Activated naive CD4-positive, alpha-beta T cell treated with anti-CD3 and anti-CD28 coated beads, Interleukin-2, amount 50 U/mL, for 72 hours (primary cell): Measurements from ENCODE around the gene ACTR3. TPM values are rescaled to one million over a fixed set of nuclear protein-coding genes. Genes with fewer than 3 reads are reported as not detected.
"Not testable (repeated sequence)": the region's sequence is repeated elsewhere in the genome, so short reads cannot be mapped to it uniquely, and the experiment has no call there.

Source experiments
- ATAC-seq, 2 donors: fragments of 150-1000 bp; cut with Tn5 transposase; 2 replicates each; pipeline ENCODE4 v1.10.0; 2021; ENCODE audit warnings: mild to moderate bottlenecking in 2 of 2, moderate library complexity in 2 of 2
- DNase-seq, 2 donors: peaks; one replicate each; pipeline ENCODE4 v3.0.0; 2021 to 2022; ENCODE audit warnings: low spot score in 2 of 2
- H3K27ac Mint-ChIP-seq, 2 donors: one replicate each; pipeline ENCODE4 v1.8.0; 2022; ENCODE audit warnings: mild to moderate bottlenecking in 2 of 2, mixed read lengths in 2 of 2
- H3K36me3 Mint-ChIP-seq, 2 donors: one replicate each; pipeline ENCODE4 v1.8.0; 2022; ENCODE audit warnings: mixed read lengths in 2 of 2
- H3K9me3 Mint-ChIP-seq, 2 donors: one replicate each; pipeline ENCODE4 v1.8.0; 2022; ENCODE audit warnings: mixed read lengths in 2 of 2
- total RNA-seq, 2 donors: library from RNA; stranded (reverse); gene quantifications; one replicate each; pipeline ENCODE4 v1.2.3, GENCODE V29; 2022

The ACTR3 gene
- total RNA-seq, result 100 to 1,000 TPM; 520 to 570 TPM

DNA sequence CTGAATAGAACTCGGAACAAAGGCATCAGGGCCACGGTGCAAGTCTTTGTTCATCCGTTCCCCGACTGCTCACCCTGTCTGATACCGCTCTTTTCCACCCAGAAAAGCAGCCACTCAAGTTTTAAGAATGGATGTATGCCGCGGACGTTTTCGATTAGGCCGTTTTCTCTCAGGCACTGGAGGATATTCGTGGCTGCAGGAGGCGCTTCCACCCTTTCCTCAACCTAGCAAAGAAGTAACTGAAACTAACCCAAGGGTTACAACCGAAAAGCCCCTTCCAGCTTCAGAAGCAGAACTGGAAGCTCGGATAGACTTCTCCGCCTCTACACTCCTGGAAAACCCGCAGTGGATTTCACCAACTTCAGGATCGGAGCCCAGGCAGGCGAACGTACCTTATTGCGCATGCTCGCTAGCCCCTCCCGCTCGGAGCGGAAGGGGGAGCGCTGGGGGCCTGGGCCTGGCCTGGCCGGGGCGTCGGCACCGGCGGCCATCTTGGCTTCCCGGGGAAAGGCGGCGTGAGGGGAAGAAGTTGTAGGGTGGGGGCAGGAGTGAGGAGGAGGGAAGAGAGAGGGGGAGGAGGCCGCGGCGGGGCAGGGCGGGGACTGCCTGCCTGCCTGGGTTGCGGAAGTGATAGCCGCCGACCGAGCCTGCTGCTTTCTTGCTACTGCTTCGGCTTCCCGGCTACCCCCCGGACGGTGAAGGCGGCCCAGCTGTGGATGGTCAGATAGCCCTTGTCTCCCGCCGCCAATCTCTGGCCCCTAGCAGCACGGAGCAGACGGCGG, at the start of gene ACTR3:
Gene ACTR3, plus strand, starts transcription at position 619 of the 782 bp plus-strand sequence. CDS start 191 bp downstream, outside the sequence.
- DNase-seq (peak; percentile 98 to 99), ATAC-seq (peak; percentile 72 to 86)
- Mint-ChIP-seq H3K9me3 (no peaks in the 10 kb centered on the region), H3K36me3 (peaks cover 39 to 72% of the 10 kb centered on the region in 2 donors), H3K27ac (peak within 1 kb of the TSS; percentile 95 to 96)

DNA sequence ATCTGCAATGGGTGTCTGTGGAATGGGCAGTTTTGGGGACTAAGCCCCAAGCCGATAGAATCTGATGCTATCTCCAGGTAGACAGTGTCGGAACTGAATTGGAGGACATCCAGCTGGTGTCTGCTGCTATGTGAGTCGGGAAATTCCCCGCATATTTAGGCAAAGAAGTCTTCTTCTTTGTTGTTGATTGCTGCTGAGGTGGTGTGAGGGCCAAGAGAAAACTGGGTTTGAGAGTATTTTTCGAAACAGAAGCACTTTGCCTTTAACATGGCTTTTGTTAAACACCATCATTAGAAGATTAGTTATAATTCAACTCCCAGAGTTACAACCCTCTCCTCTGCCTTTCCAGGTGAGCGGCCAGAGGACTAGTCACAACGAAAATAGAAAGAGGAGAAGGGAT, 49.4 kb upstream of the ACTR3 start:
- ATAC-seq, result no peak
- peaks cover 9 to 21% of the 10 kb centered on the region in 2 donors for H3K36me3 Mint-ChIP-seq

DNA sequence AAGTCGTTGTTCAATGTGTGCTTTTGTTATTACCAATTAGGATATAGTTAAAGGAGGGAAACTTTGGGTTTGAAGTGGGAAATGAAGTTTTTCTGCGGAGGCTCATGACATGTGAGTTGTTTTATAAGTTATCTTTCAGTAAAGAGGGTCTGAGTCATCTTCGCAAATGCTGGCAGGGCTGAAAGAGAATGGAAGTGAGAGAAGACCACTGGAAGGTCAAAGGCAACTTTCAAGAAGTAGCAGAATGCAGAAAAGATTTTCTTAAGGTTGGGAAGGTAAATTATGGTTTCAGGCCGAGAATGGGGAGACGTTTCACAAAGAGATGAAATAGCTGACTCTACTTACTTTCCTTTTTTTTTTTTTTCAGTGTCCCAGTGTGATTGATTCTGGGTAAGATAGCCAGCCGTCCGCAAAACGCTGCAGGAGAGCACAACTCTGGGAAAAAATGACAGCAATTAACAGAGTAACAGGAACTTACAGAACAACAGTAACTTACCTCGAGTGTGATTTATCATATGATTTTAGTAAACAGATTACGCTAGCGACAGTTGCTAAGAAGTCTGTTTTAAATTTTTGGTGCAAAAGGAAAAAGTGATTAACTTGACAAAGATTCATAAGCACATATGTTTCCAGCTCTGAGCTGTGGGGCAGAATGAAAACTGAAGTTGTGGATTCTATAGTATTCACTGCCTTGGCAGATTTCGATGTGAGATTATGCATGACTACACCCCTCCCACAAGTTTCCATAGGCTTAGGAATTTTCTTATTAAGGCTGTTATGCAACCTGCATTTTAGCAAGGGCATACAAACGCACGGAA, 46.8 kb upstream of the ACTR3 start:
- H3K36me3 Mint-ChIP-seq, result peaks cover 21 to 46% of the 10 kb centered on the region in 2 donors
- DNase-seq (no peak), ATAC-seq (peak in 1 of 2 donors; percentile 71)
- peaks cover 0 to 4% of the 10 kb centered on the region in 2 donors for H3K9me3 Mint-ChIP-seq
- H3K27ac Mint-ChIP-seq, result peak overlapping the region in 1 of 2 donors; percentile 15

More for the DNA sequence above, 49.4 kb upstream of the ACTR3 start:
- no peaks in the 10 kb centered on the region for H3K9me3 Mint-ChIP-seq
- DNase-seq, result no peak
- no peak overlapping the region for H3K27ac Mint-ChIP-seq

DNA sequence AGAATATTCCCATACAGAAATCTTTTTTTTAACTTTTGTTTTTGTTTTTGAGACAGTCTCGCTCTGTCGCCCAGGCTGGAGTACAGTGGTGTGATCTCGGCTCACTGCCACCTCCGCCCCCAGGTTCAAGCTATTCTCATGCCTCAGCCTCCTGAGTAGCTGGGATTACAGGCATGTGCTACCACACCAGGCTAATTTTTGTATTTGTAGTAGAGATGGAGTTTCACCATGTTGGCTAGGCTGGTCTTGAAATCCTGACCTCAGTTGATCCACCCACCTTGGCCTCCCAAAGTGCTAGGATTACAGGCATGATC, 46.2 kb upstream of the ACTR3 start:
- not testable (repeated sequence) for H3K27ac Mint-ChIP-seq, H3K9me3 Mint-ChIP-seq, DNase-seq
- ATAC-seq, result peak in 1 of 2 donors; percentile 8
- peaks cover 21 to 46% of the 10 kb centered on the region in 2 donors for H3K36me3 Mint-ChIP-seq

DNA sequence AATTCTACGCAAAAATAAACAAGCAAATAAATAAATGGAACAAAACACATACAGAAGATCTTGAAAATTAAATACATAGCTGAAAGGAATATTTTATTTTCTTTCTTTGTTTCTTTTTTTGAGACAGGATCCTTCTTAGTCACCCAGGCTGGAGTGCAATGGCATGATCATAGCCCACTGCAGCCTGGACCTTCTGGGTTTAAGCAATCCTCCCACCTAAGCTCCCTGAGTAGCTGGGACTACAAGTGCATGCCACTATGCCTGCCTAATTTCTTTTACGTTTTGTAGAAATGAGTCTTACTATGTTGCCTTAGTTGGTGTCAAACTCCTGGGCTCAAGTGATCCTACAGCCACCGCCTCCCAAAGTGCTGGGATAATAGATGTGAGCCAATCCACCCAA, 44.6 kb upstream of the ACTR3 start:
- no peak for ATAC-seq
- H3K27ac Mint-ChIP-seq, result no peak overlapping the region
- H3K36me3 Mint-ChIP-seq, result peaks cover 19 to 46% of the 10 kb centered on the region in 2 donors
- no peak for DNase-seq
- peaks cover 0 to 4% of the 10 kb centered on the region in 2 donors for H3K9me3 Mint-ChIP-seq

DNA sequence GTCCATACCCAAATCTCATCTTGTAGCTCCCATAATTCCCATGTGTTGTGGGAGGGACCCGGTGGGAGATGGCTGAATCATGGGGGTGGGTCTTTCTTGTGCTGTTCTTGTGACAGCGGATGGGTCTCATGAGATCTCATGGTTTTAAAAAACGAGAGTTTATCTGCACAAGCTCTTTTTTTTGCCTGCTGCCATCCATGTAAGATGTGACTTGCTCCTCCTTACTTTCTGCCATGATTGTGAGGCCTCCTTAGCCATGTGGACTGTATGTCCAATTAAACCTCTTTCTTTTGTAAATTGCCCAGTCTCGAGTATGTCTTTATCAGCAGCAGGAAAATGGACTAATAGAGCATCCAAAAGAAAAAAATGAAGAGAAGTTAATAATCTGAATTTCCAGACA, 44.1 kb upstream of the ACTR3 start:
- not testable (repeated sequence) for H3K9me3 Mint-ChIP-seq, H3K27ac Mint-ChIP-seq, DNase-seq, ATAC-seq
- H3K36me3 Mint-ChIP-seq, result peaks cover 14 to 46% of the 10 kb centered on the region in 2 donors

DNA sequence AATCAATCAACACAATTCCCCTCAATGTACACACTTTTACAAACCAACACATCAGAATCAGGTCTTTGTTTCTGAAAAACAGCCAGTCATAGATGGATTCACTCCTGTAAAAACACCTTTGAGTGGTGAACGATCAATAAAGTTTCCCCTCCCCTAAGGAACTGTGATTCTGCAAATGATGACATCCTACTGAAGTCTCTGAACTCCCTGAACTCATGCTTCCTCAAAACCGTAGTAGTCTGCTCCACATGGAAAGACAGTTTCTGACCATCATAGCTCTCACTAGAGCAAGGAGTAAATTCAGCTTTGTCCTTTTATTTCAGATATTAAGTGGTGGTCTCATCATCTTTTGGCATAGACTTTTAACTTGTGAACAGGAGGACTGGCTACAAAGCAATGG, 43.5 kb upstream of the ACTR3 start:
- Mint-ChIP-seq H3K36me3 (peaks cover 14 to 46% of the 10 kb centered on the region in 2 donors), H3K27ac (no peak overlapping the region), H3K9me3 (peaks cover 0 to 4% of the 10 kb centered on the region in 2 donors)
- DNase-seq (no peak), ATAC-seq (no peak)

DNA sequence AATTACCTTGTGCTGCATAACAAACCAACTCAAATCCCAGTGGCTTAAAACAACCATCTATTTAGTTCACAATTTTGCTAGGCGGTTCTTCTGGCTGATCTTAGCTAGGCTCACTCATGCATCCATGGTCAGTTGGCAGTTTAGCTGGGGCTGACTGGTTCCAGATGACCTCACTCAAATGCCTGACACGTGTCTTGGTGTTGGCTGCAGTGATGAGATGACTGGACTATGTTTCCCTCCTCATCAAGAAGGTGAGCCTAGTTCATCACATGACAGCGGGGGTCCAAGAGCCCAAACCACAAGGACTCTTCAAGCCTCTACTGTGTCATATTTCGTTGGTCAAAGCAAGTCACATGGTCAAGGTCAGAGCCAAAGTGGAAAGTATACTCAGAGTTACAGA, 42.7 kb upstream of the ACTR3 start:
- H3K9me3 Mint-ChIP-seq, result peaks cover 0 to 4% of the 10 kb centered on the region in 2 donors
- DNase-seq (no peak), ATAC-seq (peak in 1 of 2 donors; percentile 12)
- H3K36me3 Mint-ChIP-seq, result peaks cover 14 to 46% of the 10 kb centered on the region in 2 donors
- H3K27ac Mint-ChIP-seq, result no peak overlapping the region

DNA sequence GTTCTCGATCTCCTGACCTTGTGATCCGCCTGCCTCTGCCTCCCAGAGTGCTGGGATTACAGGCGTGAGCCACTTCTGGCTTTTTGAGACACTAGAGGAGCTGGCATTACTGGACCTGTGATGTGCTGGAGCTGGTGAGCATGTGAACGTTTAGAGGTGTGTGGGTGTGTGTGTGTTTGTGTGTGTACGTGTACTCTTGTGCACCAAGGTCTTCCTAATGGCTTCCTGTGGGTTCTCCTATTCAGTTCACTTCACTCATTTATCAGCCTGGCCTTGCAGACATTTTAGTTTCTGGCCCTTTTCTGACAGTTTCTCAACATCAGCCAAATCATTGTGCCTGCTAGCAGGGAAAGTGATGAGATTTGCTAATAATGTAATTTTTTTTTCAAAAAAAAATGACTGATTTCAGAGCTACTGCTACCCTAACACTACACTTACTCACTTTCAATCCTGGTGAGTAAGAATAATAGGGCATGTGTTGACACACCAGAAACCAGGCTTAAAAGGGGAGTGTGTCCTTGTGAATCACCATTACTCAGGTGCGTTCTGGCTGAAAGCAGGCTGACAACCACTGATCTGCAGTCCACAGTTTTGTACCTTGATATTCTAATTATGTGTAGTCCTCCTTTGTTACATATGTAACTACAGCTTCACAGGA, 41.0 kb upstream of the ACTR3 start:
- peak overlapping the region; percentile 74 to 89 for H3K27ac Mint-ChIP-seq
- peaks cover 0 to 4% of the 10 kb centered on the region in 2 donors for H3K9me3 Mint-ChIP-seq
- H3K36me3 Mint-ChIP-seq, result peaks cover 14 to 40% of the 10 kb centered on the region in 2 donors
- DNase-seq (peak in 1 of 2 donors; percentile 51), ATAC-seq (peak; percentile 96 to 97)

DNA sequence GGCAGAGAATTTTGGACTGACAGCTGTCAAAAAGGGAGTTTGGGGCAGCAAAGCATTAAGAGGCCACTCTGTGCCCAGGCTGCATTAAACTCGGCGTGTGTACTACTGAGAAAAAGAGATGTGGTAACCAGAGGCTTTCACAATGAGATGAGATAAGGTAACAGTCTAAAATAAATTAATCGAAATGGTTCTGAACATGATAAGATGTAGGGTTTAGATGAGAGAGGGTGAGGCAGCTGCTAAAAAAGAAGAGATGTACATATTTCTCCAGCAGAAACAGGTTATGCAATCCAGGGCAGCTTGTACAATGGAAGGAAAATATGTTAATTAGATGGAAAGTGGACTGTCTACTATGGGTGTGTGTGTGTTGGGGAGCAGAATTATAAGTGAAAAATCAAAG, 39.2 kb upstream of the ACTR3 start:
- H3K36me3 Mint-ChIP-seq, result peaks cover 16 to 23% of the 10 kb centered on the region in 2 donors
- DNase-seq (no peak), ATAC-seq (no peak)
- peaks cover 0 to 4% of the 10 kb centered on the region in 2 donors for H3K9me3 Mint-ChIP-seq
- H3K27ac Mint-ChIP-seq, result no peak overlapping the region

DNA sequence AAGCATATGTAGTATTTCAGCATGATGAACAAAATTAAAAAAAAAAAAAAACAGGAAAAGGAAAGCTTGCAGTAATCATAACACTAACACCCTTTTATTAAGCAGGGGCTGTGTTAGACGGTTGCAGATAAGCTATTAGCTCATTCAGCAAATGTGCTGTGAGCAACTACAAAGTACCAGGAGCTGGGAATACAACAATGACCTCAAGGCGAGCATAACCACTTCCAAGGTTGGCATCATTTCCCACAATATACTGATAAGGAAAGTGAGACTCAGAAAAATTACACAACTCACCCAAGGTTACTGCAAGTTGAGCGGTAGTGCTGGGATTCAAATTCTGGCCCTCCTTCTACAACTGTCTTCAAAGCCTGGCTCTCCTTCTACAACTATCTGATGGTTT, 38.2 kb upstream of the ACTR3 start:
- ATAC-seq (no peak), DNase-seq (no peak)
- no peak overlapping the region for H3K27ac Mint-ChIP-seq
- H3K9me3 Mint-ChIP-seq, result no peaks in the 10 kb centered on the region
- peaks cover 6 to 15% of the 10 kb centered on the region in 2 donors for H3K36me3 Mint-ChIP-seq

DNA sequence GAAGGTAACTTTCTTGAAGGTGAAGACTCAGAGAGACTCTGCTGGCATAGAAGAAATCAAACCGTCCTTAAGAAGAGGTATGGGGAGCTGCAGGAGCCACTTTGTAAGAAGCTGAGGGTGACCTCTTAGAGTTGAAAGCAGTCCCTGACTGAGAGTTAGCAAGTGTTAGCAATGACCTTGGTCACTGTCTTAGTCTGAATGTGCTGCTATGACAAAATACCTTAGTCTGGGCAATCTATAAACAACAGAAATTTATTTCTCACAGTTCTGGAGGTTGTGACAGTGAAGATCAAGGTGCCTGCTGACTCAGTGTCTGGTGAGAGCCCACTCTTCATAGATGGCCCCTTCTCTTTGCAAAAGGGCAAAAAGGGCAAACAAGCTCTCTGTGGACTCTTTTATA, 35.7 kb upstream of the ACTR3 start:
- H3K36me3 Mint-ChIP-seq, result peaks cover 13 to 15% of the 10 kb centered on the region in 2 donors

DNA sequence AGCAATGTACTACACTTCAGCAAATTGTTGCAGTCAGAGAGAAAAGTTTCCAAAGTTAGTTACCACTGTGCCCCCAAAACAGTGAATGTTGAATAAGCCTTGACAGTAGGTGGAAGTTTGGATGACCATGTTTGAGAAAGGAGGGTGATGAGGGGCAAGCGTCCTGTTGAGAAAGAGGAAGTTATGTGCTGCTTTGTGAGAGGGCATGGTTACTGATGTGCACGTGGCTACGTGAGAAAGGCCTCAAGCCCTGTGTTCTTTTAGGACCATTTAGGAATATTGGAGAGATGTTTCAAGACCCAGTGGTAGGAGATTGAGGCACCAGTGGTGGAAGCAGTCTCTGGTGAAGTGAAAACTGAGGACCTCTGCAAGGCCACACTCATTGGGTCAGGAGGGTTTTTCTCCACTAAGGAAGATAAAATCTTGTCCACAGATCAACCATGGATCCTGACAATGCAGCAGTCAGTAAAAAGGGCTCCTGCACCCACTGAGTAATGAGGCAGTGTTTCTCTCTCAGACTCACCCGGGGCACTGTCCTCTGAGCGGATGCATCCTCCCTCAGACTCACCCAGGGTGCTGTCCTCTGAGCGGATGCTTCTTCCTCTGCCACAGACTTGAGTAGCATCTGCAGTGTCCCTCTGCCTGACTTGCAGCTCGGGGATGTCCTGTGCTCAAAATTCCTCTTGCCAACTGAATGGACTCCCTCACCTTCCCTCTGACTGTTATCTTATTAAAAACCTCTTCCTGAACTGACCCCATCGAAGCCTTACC, 34.7 kb upstream of the ACTR3 start:
- ATAC-seq, result no peak
- peaks cover 13 to 15% of the 10 kb centered on the region in 2 donors for H3K36me3 Mint-ChIP-seq

More for the DNA sequence above, 35.7 kb upstream of the ACTR3 start:
- Mint-ChIP-seq H3K9me3 (no peaks in the 10 kb centered on the region), H3K27ac (no peak overlapping the region)
- ATAC-seq (no peak), DNase-seq (no peak)

DNA sequence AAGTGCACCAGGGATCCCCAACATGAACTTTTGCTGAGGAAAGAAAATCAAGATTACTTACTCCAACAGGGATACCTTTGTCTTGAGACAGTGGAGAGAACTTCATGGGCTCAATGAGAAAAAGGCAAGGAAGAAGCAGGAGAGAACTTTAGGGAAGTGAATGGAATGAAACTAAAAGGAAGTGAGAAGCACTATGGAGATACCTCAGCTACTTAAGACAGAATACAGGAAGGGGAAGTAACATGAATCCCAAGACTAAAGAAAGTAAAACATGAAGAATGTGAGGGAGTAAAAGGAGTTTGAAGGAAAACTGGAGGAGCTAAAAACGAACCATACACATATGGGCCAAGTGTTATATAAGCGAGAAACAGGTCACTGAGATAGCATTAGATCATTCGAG, 32.4 kb upstream of the ACTR3 start:
- ATAC-seq (no peak), DNase-seq (no peak)
- Mint-ChIP-seq H3K27ac (peak overlapping the region in 1 of 2 donors; percentile 26), H3K36me3 (peaks cover 13 to 15% of the 10 kb centered on the region in 2 donors), H3K9me3 (no peaks in the 10 kb centered on the region)

More for the DNA sequence above, 34.7 kb upstream of the ACTR3 start:
- Mint-ChIP-seq H3K27ac (no peak overlapping the region), H3K9me3 (no peaks in the 10 kb centered on the region)
- DNase-seq, result no peak

DNA sequence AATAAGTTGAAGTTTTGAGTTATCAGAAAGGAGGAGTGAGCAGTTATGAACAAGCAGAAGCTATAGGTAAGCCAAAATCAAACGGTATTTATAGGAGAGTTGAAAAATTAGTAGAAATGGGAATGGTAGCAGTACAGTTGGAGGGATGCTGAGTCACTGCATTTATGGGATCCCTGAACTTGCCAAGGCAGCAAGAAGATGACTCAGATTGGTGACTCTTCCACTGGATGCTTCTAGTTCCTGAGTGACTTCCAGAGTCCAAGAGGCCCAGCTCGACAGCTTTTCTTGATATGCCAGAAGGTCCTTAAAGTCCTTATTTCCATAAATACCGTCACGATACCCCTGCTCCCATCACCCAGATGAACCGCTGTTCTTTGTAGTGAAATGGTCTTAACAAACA, 31.1 kb upstream of the ACTR3 start:
- no peak for ATAC-seq
- H3K36me3 Mint-ChIP-seq, result peaks cover 13 to 15% of the 10 kb centered on the region in 2 donors
- DNase-seq, result no peak

DNA sequence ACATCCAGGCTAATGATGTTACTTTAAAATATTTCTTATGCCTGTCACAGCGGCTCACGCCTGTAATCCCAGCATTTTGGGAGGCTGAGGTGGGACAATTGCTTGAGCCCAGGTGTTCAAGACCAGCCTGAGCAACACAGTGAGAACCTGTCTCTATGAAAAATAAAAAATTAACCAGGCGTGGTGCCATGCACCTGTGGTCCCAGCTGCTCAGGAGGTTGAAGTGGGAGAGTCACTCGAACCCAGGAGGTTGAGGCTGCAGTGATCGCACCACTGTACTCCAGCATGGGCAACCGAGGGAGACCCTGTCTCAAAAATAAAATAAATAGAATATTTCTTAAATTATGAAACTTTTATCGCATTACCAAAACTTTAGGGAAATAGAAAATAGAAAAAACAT, 28.1 kb upstream of the ACTR3 start:
- Mint-ChIP-seq H3K27ac (no peak overlapping the region), H3K9me3 (no peaks in the 10 kb centered on the region), H3K36me3 (peaks cover 8 to 13% of the 10 kb centered on the region in 2 donors)
- DNase-seq, result no peak
- no peak for ATAC-seq

More for the DNA sequence above, 31.1 kb upstream of the ACTR3 start:
- Mint-ChIP-seq H3K9me3 (no peaks in the 10 kb centered on the region), H3K27ac (no peak overlapping the region)
